PC-9 (cell line): ENCODE results near the gene SIDT1. TPM values are rescaled to one million over a fixed set of nuclear protein-coding genes. Genes with fewer than 3 reads are reported as not detected.

ENCODE experiments used
- BruUV-seq: library from RNA; stranded (reverse); fragments of 400-500 nt; replicated peaks from 2 replicates; lab custom pipeline; 2021; lab: Mats Ljungman, UMichigan
- CTCF ChIA-PET: fragments of 300-600 bp; sonication (Branson Sonifier 250); formaldehyde crosslinking; loops from one replicate; lab custom pipeline; 2022; ENCODE audit warnings: antibody characterized with exemption; lab: Charles Lee
- POLR2A ChIA-PET: fragments of 300-600 bp; sonication (Branson Sonifier 250); formaldehyde crosslinking; loops from one replicate; lab custom pipeline; 2022; ENCODE audit warnings: antibody characterized with exemption; ENCODE audit not compliant: unreplicated experiment; lab: Charles Lee
- DNase-seq, 2 experiments: peaks; one replicate each; pipeline versions ENCODE4 v3.0.0 to v3.0.0-alpha.2; 2015 to 2022; ENCODE audit warnings: mixed read lengths in 1 of 2
- H2AFZ ChIP-seq: fragments of 200-600 bp; sonication (generic); 2 replicates; pipeline ENCODE4 v1.8.1; 2017; ENCODE audit warnings: antibody characterized with exemption
- H3F3A ChIP-seq: fragments of 200-600 bp; sonication (generic); 2 replicates; pipeline ENCODE4 v1.8.1; 2017; ENCODE audit warnings: antibody characterized with exemption, mild to moderate bottlenecking, low read depth; ENCODE audit not compliant: insufficient read depth
- H3K27ac ChIP-seq: fragments of 200-600 bp; sonication (generic); 2 replicates; pipeline ENCODE4 v1.6.1; 2016; ENCODE audit warnings: mixed run types
- H3K27me3 ChIP-seq: fragments of 200-600 bp; sonication (generic); 2 replicates; pipeline ENCODE4 v1.6.1; 2016; ENCODE audit warnings: low read depth, mixed run types; ENCODE audit not compliant: insufficient read depth
- H3K36me3 ChIP-seq: fragments of 200-600 bp; sonication (generic); 2 replicates; pipeline ENCODE4 v1.6.1; 2016; ENCODE audit warnings: low read depth, mixed run types
- H3K4me1 ChIP-seq: fragments of 200-600 bp; sonication (generic); replicated peaks from 2 replicates; pipeline ENCODE4 v1.6.1; 2016; ENCODE audit warnings: mixed run types; ENCODE audit not compliant: insufficient read depth
- H3K4me2 ChIP-seq: fragments of 200-600 bp; sonication (generic); 2 replicates; pipeline ENCODE4 v1.6.1; 2017; ENCODE audit warnings: mixed run types
- H3K4me3 ChIP-seq: fragments of 200-600 bp; sonication (generic); 2 replicates; pipeline ENCODE4 v1.6.1; 2016; ENCODE audit warnings: mixed run types
- H3K79me2 ChIP-seq: fragments of 200-600 bp; sonication (generic); 2 replicates; pipeline ENCODE4 v1.6.1; 2017; ENCODE audit warnings: low read depth, mixed run types
- H3K9me2 ChIP-seq: fragments of 200-600 bp; sonication (generic); 2 replicates; pipeline ENCODE4 v1.8.1; 2017; ENCODE audit warnings: mild to moderate bottlenecking; ENCODE audit not compliant: insufficient read depth
- H3K9me3 ChIP-seq: fragments of 200-600 bp; sonication (generic); 2 replicates; pipeline ENCODE4 v1.8.1; 2016; ENCODE audit warnings: low read depth; ENCODE audit not compliant: insufficient read depth
- H4K20me1 ChIP-seq: fragments of 200-600 bp; sonication (generic); 2 replicates; pipeline ENCODE4 v1.8.1; 2017; ENCODE audit not compliant: insufficient read depth
- EZH2 ChIP-seq: fragments of 200-600 bp; sonication (generic); IDR thresholded peaks from 2 replicates; pipeline ENCODE4 v1.8.0; 2017; ENCODE audit warnings: antibody characterized with exemption, low read depth
- intact Hi-C: fragments of 100-400 bp; cut with micrococcal nuclease; formaldehyde crosslinking; loops from one replicate; pipeline ENCODE4 v1.10.0; 2022; ENCODE audit not compliant: unreplicated experiment
- total RNA-seq: library from RNA; stranded (reverse); gene quantifications from 2 replicates; pipeline ENCODE4 v1.2.3, GENCODE V29; 2021
- TF ChIP-seq, protein P1 (sequence below): fragments of 200-600 bp; sonication (generic); conservative IDR thresholded peaks from 2 replicates; pipeline ENCODE4 v1.6.1; 2017; ENCODE audit warnings: mixed run types, antibody characterized with exemption, mild to moderate bottlenecking, moderate library complexity

SIDT1 gene
- total RNA-seq, 1 experiment from 2014 or later = 1.2 TPM

DNA sequence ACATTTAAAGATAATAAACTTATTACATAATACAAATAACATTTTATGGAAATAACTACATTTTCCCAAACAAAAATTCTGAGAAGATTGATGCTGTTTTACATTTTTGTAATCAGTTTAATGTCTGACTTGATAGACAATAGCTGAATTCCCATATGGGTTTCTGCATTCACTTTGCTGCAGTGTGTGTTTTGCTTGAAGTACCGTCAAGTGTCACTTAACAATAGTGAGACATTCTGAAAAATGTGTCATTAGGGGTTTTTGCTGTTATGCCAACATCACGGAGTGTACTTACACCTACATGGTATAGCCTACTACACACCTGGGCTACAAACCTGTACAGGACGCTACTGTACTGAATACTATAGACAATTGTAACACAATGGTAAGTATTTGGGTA lies 106.6 kb downstream of the SIDT1 start:
- Histone ChIP-seq H3K4me1 (no peaks in the 10 kb centered on the region), H3K79me2 (no peaks in the 10 kb centered on the region), H3K4me2 (no peak overlapping the region), H3K4me3 (no peak overlapping the region), H4K20me1 (no peaks in the 10 kb centered on the region), H3K9me2 (no peaks in the 10 kb centered on the region), H3K27me3 (no peaks in the 10 kb centered on the region), H3K27ac (no peak overlapping the region), H3K36me3 (no peaks in the 10 kb centered on the region), H2AFZ (no peak overlapping the region), H3K9me3 (no peaks in the 10 kb centered on the region; the same call in 1 of the 2 replicates), H3F3A (no peaks in the 10 kb centered on the region)
- BruUV-seq = no TSS peak
- TF ChIP-seq, protein P1, sequence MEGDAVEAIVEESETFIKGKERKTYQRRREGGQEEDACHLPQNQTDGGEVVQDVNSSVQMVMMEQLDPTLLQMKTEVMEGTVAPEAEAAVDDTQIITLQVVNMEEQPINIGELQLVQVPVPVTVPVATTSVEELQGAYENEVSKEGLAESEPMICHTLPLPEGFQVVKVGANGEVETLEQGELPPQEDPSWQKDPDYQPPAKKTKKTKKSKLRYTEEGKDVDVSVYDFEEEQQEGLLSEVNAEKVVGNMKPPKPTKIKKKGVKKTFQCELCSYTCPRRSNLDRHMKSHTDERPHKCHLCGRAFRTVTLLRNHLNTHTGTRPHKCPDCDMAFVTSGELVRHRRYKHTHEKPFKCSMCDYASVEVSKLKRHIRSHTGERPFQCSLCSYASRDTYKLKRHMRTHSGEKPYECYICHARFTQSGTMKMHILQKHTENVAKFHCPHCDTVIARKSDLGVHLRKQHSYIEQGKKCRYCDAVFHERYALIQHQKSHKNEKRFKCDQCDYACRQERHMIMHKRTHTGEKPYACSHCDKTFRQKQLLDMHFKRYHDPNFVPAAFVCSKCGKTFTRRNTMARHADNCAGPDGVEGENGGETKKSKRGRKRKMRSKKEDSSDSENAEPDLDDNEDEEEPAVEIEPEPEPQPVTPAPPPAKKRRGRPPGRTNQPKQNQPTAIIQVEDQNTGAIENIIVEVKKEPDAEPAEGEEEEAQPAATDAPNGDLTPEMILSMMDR = no peak
- TF ChIP-seq EZH2 = no peak
- intact Hi-C loops = no loop called here
- POLR2A ChIA-PET = no interaction called here
- CTCF ChIA-PET = interaction anchor here (0.7 kb wide), 1 partner anchor 902 kb away, joined by 3 read pairs; no protein-coding TSS in a partner anchor
- DNase-seq = no peak

DNA sequence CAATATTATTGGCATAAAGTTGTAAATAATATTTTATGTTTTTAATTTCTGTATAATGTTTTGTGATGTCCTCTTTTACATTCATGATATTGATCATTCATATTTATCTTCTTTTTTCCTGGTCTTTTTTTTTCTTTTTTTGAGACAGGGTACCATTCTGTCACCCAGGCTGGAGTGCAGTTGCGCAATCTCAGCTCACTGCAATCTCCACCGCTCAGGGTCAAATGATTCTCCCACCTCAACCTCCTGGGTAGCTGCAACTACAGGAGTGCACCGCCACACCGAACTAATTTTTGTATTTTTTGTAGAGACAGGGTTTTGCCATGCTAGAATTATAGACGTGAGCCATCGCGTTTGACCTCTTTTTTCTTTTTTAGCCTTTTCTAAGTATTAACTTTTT lies 111.2 kb downstream of the SIDT1 start:
- Histone ChIP-seq H3K4me1 (no peaks in the 10 kb centered on the region), H3K4me3 (no peak overlapping the region), H3K4me2 (no peak overlapping the region), H3K27ac (no peak overlapping the region), H3K9me2 (no peaks in the 10 kb centered on the region), H2AFZ (no peak overlapping the region), H3K79me2 (no peaks in the 10 kb centered on the region), H4K20me1 (no peaks in the 10 kb centered on the region), H3K9me3 (peaks cover 13% of the 10 kb centered on the region; the same call in 1 of the 2 replicates), H3K27me3 (no peaks in the 10 kb centered on the region), H3F3A (no peaks in the 10 kb centered on the region), H3K36me3 (no peaks in the 10 kb centered on the region)
- intact Hi-C loops = no loop called here
- BruUV-seq = no TSS peak
- ChIA-PET POLR2A (no interaction called here), CTCF (no interaction called here)
- no peak for TF ChIP-seq EZH2
- TF ChIP-seq, protein P1 = no peak
- no peak for DNase-seq

DNA sequence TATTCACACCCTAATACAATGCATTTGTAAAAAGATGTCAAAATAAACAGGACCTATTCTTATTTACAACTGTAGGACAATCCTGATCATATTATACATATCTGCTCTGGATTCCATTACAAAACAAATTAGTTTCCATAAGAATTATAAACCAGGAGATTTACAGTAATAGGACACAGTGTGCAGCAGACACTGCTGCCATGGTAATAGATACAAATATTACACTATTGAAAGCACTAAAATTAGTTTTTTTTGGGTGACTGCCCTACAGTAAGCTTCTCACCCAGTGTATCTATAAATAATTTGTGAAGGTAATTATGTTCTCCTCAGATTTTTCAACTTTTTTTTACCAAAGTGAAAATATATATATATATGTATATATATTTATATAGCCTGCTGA lies 116.2 kb downstream of the SIDT1 start:
- TF ChIP-seq EZH2 = no peak
- TF ChIP-seq, protein P1 = no peak
- ChIA-PET CTCF (no interaction called here), POLR2A (no interaction called here)
- Histone ChIP-seq H3K9me3 (peaks cover 13% of the 10 kb centered on the region; the same call in 1 of the 2 replicates), H3K9me2 (no peaks in the 10 kb centered on the region), H3F3A (no peaks in the 10 kb centered on the region), H4K20me1 (no peaks in the 10 kb centered on the region), H3K27me3 (no peaks in the 10 kb centered on the region), H3K4me2 (no peak overlapping the region), H3K36me3 (no peaks in the 10 kb centered on the region), H3K4me1 (no peaks in the 10 kb centered on the region), H3K79me2 (no peaks in the 10 kb centered on the region), H3K4me3 (no peak overlapping the region), H3K27ac (no peak overlapping the region), H2AFZ (no peak overlapping the region)
- DNase-seq = no peak
- intact Hi-C loops = no loop called here
- BruUV-seq = no TSS peak
